Measurements from ENCODE around the gene LGMN.

GRCh38 chr14:92701826-92702225 lies 46.6 kb downstream of the LGMN start:
- TF ChIP-seq CTCF (CRISPR knock-in tag; IDR thresholded peaks at IDR 0.05): no peak
- TF ChIP-seq THAP7 (CRISPR knock-in tag; IDR thresholded peaks at IDR 0.05): no peak
- no peak for TF ChIP-seq SMAD1 (CRISPR knock-in tag; IDR thresholded peaks at IDR 0.05; ENCODE audit: borderline replicate concordance, low read depth)
- no peak for TF ChIP-seq CEBPZ (IDR thresholded peaks at IDR 0.05; ENCODE audit: low read length)
- no peak for TF ChIP-seq RXRA (CRISPR knock-in tag; IDR thresholded peaks at IDR 0.05)
- TF ChIP-seq ZNF44 (CRISPR knock-in tag; IDR thresholded peaks at IDR 0.05): no peak
- TF ChIP-seq ZNF558 (CRISPR knock-in tag; IDR thresholded peaks at IDR 0.05; ENCODE audit: borderline replicate concordance): no peak
- TF ChIP-seq ZNF512 (CRISPR knock-in tag; IDR thresholded peaks at IDR 0.05): no peak
- no peak for TF ChIP-seq ZNF136 (CRISPR knock-in tag; IDR thresholded peaks at IDR 0.05; ENCODE audit: low read depth)
- no peak for TF ChIP-seq ZNF142 (CRISPR knock-in tag; IDR thresholded peaks at IDR 0.05)
- TF ChIP-seq RFX5 (IDR thresholded peaks at IDR 0.05; ENCODE audit: low read depth, low read length): no peak
